Measurements from ENCODE around the gene TIRAP. TPM values are rescaled to one million over a fixed set of nuclear protein-coding genes. Genes with fewer than 3 reads are reported as not detected.
"Not testable (repeated sequence)": the region's sequence is repeated elsewhere in the genome, so short reads cannot be mapped to it uniquely, and the experiment has no call there.

The TIRAP gene
- total RNA-seq (2014; rRNA removed; shearing (Covaris generic); ENCODE audit: low replicate concordance) = 2.6 and 3.6 TPM in 2 replicates

GRCh38 chr11:126282736-126283591 is at the start of gene TIRAP:
TSS of gene TIRAP (plus strand) at chr11:126283093. CDS start at chr11:126290895, 7,802 bp downstream.
- peak within 1 kb of the TSS; percentile 63 for H3K4me3 ChIP-seq
- H3K9me3 ChIP-seq = no peaks in the 10 kb centered on the region
- no peaks in the 10 kb centered on the region; the same call in 1 of the 2 replicates for H3K36me3 ChIP-seq
- H3K27me3 ChIP-seq = no peaks in the 10 kb centered on the region
- DNase-seq = peak; percentile 69

- Histone ChIP-seq H3K4me3 (no peak overlapping the region), H3K27me3 (no peaks in the 10 kb centered on the region), H3K36me3 (peaks cover 8% of the 10 kb centered on the region), H3K9me3 (no peaks in the 10 kb centered on the region)
- no peak for DNase-seq
Observed at GRCh38 chr11:126233391-126233790, 49.5 kb upstream of the TIRAP start.

- peaks cover 4% of the 10 kb centered on the region for H3K36me3 ChIP-seq
- no peaks in the 10 kb centered on the region for H3K9me3 ChIP-seq
- no peak overlapping the region for H3K4me3 ChIP-seq
- no peak for DNase-seq
- no peaks in the 10 kb centered on the region for H3K27me3 ChIP-seq
Observed at GRCh38 chr11:126246636-126247035, 36.3 kb upstream of the TIRAP start.

GRCh38 chr11:126253265-126253664 is 29.6 kb upstream of the TIRAP start:
- Histone ChIP-seq H3K4me3 (no peak overlapping the region), H3K9me3 (no peaks in the 10 kb centered on the region), H3K36me3 (peaks cover 23% of the 10 kb centered on the region), H3K27me3 (no peaks in the 10 kb centered on the region)
- no peak for DNase-seq

- no peak overlapping the region for H3K4me3 ChIP-seq
- peaks cover 25% of the 10 kb centered on the region for H3K36me3 ChIP-seq
- no peaks in the 10 kb centered on the region for H3K9me3 ChIP-seq
- no peak for DNase-seq
- H3K27me3 ChIP-seq = no peaks in the 10 kb centered on the region
Observed at GRCh38 chr11:126254819-126255218, 28.1 kb upstream of the TIRAP start.

- peaks cover 25% of the 10 kb centered on the region for H3K36me3 ChIP-seq
- H3K9me3 ChIP-seq, H3K27me3 ChIP-seq, DNase-seq, H3K4me3 ChIP-seq: not testable (repeated sequence)
Observed at GRCh38 chr11:126255507-126255906, 27.4 kb upstream of the TIRAP start.

GRCh38 chr11:126256216-126256615 is 26.7 kb upstream of the TIRAP start:
- no peaks in the 10 kb centered on the region for H3K9me3 ChIP-seq
- H3K27me3 ChIP-seq = no peaks in the 10 kb centered on the region
- H3K4me3 ChIP-seq = no peak overlapping the region
- H3K36me3 ChIP-seq = peaks cover 27% of the 10 kb centered on the region
- DNase-seq = no peak

- no peak overlapping the region for H3K4me3 ChIP-seq
- no peak for DNase-seq
Observed at GRCh38 chr11:126257144-126257543, 25.7 kb upstream of the TIRAP start.

GRCh38 chr11:126257764-126258163 is 25.1 kb upstream of the TIRAP start:
- Histone ChIP-seq H3K36me3 (peaks cover 36% of the 10 kb centered on the region), H3K4me3 (no peak overlapping the region), H3K27me3 (no peaks in the 10 kb centered on the region), H3K9me3 (no peaks in the 10 kb centered on the region)
- DNase-seq = no peak

More at GRCh38 chr11:126257144-126257543, 25.7 kb upstream of the TIRAP start:
- Histone ChIP-seq H3K9me3 (no peaks in the 10 kb centered on the region), H3K27me3 (no peaks in the 10 kb centered on the region), H3K36me3 (peaks cover 35% of the 10 kb centered on the region)

GRCh38 chr11:126262216-126262615 is 20.7 kb upstream of the TIRAP start:
- Histone ChIP-seq H3K27me3 (no peaks in the 10 kb centered on the region), H3K36me3 (peaks cover 66% of the 10 kb centered on the region), H3K4me3 (no peak overlapping the region), H3K9me3 (no peaks in the 10 kb centered on the region)
- DNase-seq = no peak

- no peaks in the 10 kb centered on the region for H3K27me3 ChIP-seq
- peaks cover 68% of the 10 kb centered on the region for H3K36me3 ChIP-seq
- DNase-seq = no peak
- no peak overlapping the region for H3K4me3 ChIP-seq
- H3K9me3 ChIP-seq = no peaks in the 10 kb centered on the region
Observed at GRCh38 chr11:126263489-126263888, 19.4 kb upstream of the TIRAP start.

GRCh38 chr11:126265811-126266210 is 17.1 kb upstream of the TIRAP start:
- Histone ChIP-seq H3K27me3 (no peaks in the 10 kb centered on the region), H3K4me3 (no peak overlapping the region), H3K9me3 (no peaks in the 10 kb centered on the region), H3K36me3 (peaks cover 68% of the 10 kb centered on the region)
- no peak for DNase-seq

- Histone ChIP-seq H3K4me3 (peak overlapping the region; percentile 75), H3K9me3 (no peaks in the 10 kb centered on the region), H3K27me3 (no peaks in the 10 kb centered on the region), H3K36me3 (peaks cover 54% of the 10 kb centered on the region)
- DNase-seq = no peak
Observed at GRCh38 chr11:126267650-126268049, 15.2 kb upstream of the TIRAP start.

GRCh38 chr11:126268361-126268707 is 14.6 kb upstream of the TIRAP start:
- H3K27me3 ChIP-seq = no peaks in the 10 kb centered on the region
- H3K4me3 ChIP-seq = peak overlapping the region; percentile 75
- peaks cover 52% of the 10 kb centered on the region for H3K36me3 ChIP-seq
- H3K9me3 ChIP-seq = no peaks in the 10 kb centered on the region
- DNase-seq = no peak

GRCh38 chr11:126268708-126269579 is 13.9 kb upstream of the TIRAP start, which contains the start of the genes FOXRED1 and SRPRA:
TSS of gene FOXRED1 (plus strand) at chr11:126269154. CDS start at chr11:126269207, 53 bp downstream.
TSS of gene SRPRA (minus strand) at chr11:126268895. CDS start at chr11:126268804, 91 bp downstream.
- no peaks in the 10 kb centered on the region for H3K27me3 ChIP-seq

GRCh38 chr11:126277322-126277721 is 5.6 kb upstream of the TIRAP start:
- Histone ChIP-seq H3K27me3 (no peaks in the 10 kb centered on the region), H3K9me3 (no peaks in the 10 kb centered on the region), H3K4me3 (no peak overlapping the region), H3K36me3 (peaks cover 27% of the 10 kb centered on the region)
- DNase-seq = no peak

More at GRCh38 chr11:126268708-126269579, 13.9 kb upstream of the TIRAP start, which contains the start of the genes FOXRED1 and SRPRA:
- DNase-seq = peak; percentile 99
- Histone ChIP-seq H3K9me3 (no peaks in the 10 kb centered on the region), H3K4me3 (peak within 1 kb of the TSS; percentile 75), H3K36me3 (peaks cover 52% of the 10 kb centered on the region)

- Histone ChIP-seq H3K4me3 (no peak overlapping the region), H3K36me3 (peaks cover 25% of the 10 kb centered on the region), H3K9me3 (no peaks in the 10 kb centered on the region), H3K27me3 (no peaks in the 10 kb centered on the region)
- no peak for DNase-seq
Observed at GRCh38 chr11:126277780-126278179, 5.1 kb upstream of the TIRAP start.

Data from MG63 (cell line).